Mesenchymal stem cell (in vitro differentiated cells and primary cell): ENCODE measurements around the gene POTEB. TPM values are rescaled to one million over a fixed set of nuclear protein-coding genes. Genes with fewer than 3 reads are reported as not detected.

Source experiments
- small RNA-seq: library from polyadenylated mRNA; stranded (forward); fragments of <200 nt; extraction: miRNeasy Mini kit (QIAGEN cat#:217004); gene quantifications from one replicate; pipeline ENCODE3, GENCODE V24; 2013; ENCODE audit warnings: low read depth

POTEB gene

Small RNA genes lying within 50 kb of the gene (small RNA-seq; reads per million reads assigned to genes)
- gene MIR3118-4, result not detected
- gene RNU6-631P, result not detected
